ENCODE data around the gene GDF11.

Gene GDF11

DNA sequence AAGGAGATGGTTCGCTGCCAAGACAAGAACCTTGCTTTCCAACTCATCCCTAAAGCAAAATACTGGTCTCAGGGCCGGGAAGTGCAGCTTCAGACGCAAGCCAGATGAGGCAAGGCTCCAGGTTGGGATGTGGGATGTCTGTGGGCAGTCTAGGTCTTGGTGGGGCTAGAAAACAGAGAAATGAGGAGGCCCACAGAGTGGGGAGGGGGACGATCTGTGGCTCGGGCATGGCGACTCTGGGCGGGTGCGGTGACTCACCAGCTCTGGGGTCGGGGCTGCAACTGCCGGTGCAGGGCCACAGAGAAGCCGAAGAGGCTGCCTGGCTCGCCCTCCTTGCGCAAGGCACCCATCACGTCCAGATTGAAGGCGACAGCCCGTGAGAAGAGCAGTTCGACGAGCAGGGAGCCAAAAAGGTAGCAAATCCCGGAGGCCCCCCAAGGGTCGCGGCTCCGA lies 35.7 kb upstream of the GDF11 start:
- DNase-seq (ENCODE audit: low spot score), result peak; percentile 66

- peak; percentile 98 for DNase-seq (ENCODE audit: low spot score)
Observed at GRCh38 chr12:55707841-55708694, 34.9 kb upstream of the GDF11 start, which contains the start of gene ITGA7. TSS of gene ITGA7 (minus strand) at chr12:55707904. CDS start at chr12:55707682, 222 bp downstream.

- no peak for DNase-seq (ENCODE audit: low spot score)
Observed at GRCh38 chr12:55708695-55709233, 34.2 kb upstream of the GDF11 start.

DNA sequence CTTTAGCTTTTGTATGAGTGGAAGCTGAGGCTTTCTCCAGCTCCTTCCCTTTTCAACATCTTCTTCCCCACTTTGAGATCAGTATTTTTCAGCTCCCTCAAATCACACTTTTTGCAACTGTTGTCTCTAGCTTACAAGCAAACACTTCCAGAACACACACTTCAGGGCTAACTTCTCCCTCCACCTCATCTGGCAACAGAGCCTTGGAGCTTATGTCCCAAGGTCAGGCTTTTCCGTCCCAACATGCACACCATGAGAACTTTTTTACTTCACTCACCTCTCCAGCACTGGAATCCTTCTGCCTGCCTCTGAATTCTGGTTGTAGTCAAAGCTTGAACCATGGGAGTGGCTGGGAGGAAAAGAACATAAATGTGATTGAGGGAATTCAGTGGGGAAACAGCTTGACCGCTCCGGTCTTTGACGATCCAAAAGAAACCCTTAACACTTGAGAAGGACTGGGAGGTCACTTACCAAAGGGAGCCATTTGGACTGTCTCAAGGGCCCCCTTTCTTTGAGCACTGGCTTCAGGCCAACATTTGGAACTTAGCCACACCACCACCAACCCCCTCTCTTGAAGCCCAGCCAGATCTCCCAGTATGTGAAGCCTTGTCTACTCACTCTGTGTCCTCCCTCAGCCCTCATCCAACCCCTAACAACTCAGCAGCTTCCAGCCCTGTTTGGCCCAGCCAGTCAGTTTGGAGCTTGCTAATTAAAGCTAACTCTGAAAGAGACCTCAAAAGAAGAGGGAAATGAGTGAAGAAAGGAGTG lies 31.0 kb upstream of the GDF11 start:
- DNase-seq (ENCODE audit: low spot score), result no peak

DNA sequence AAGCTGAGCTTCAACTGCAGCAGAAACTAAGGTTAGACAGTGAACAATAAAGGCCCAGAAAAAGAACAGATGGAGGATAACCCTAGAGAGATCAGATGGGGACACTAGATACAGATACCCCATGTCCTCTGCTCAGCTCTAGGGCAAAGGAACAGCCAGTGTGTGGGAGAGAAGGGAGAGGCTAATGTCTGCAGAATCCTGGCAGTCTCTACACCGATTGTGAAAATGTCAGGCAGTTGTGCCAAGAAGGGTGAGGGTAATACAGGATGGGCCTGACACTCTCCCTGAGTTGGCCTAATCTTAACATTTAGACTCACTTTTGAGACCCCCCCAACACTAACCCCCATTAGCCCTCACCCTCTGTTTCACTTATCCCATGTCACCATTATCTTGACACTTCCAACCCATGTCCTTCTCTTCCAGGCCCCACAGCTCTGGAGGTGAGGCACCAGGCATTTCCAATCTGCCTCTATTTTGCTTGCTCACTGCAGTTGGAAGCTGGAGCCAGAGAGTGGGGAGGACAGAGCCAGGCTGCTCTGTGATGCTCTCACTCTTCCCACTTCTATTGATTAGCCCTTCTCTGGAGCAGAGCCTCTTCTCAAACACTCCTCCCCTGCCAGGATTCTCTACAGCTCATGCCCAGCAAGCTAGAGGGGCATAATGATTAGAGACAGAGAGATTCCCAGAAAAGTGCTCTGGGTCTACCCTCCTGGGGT lies 30.1 kb upstream of the GDF11 start:
- DNase-seq (ENCODE audit: low spot score), result no peak

DNA sequence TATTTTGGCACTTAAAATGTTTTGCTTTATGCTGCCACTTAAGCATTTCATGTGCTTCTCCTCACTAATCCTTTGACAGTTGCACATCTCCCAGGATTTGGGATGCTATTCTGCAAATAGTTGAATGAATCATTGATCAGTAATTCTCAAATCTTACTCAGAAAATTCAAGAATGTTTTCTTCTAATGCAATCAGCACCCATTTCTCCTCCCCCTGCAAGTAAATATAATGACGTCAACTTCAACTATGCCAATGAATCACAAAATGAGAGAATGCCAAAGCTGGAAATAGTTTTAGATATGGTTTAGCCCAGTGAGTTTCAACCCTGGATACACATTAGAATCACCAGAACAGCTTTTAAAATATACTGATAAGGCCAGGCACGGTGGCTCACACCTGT lies 29.2 kb upstream of the GDF11 start:
- DNase-seq (ENCODE audit: low spot score), result no peak

GRCh38 chr12:55715169-55715764 lies 27.7 kb upstream of the GDF11 start:
- DNase-seq (ENCODE audit: low spot score), result no peak

DNA sequence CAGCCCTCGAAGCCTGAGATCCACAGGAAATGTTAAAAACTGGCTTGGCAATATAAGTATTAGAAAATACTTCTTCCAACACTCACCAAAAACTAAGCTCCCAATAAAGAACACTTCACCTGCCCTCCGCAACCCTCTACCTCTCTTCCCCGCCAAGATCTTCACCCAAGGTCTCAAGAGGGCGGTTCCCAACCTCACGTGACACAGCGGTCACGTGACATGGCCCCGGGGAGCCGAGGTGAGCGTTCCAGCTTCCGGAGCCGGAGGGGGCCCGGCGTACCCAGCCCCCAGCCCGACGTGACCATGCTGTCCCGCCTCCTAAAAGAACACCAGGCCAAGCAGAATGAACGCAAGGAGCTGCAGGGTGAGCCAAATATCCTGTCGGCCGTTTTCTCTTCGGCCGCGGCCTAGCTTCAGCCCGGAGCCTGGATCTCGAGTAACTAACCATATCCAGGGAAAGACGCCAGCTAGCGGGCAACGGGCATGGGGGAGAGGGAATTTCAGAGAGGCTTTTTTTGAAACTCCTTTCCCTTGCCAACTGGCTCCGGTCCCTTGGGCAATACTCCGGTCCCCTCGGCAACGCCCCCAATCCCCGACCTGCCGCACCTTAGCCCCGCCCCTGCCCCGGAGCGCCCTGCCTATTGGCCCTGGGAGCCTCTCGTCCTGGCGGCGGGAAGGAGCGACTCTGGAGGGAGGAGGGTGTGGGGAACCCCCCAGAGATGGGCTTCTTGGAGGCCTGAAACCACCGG lies 26.9 kb upstream of the GDF11 start, which contains the start of gene BLOC1S1:
TSS of gene BLOC1S1 (plus strand) at position 214 of the 749 bp plus-strand sequence. CDS start at position 220, 6 bp downstream.
- DNase-seq (ENCODE audit: low spot score), result peak; percentile 96

DNA sequence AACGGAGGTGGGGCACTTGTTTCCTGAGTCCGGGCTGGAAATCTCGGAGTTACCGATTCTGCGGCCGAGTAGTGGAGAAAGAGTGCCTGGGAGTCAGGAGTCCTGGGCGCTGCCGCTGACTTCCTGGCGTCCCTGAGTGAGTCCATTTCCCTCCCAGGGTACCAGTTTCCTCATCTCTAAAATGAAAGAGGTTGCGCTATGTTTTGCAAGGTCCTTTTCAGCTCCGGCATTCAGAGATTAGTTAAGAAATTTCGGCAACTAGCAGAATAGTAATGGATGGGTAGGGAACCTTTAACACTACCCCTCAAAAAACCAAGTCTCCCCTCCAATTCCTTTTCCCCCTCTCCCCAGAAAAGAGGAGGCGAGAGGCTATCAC lies 26.4 kb upstream of the GDF11 start:
- DNase-seq (ENCODE audit: low spot score), result no peak

GRCh38 chr12:55717011-55718007 lies 25.6 kb upstream of the GDF11 start:
- no peak for DNase-seq (ENCODE audit: low spot score)

- DNase-seq (ENCODE audit: low spot score), result peak; percentile 69
Observed at GRCh38 chr12:55718015-55718414, 24.9 kb upstream of the GDF11 start.

GRCh38 chr12:55718624-55719275 lies 24.2 kb upstream of the GDF11 start:
- DNase-seq (ENCODE audit: low spot score), result no peak

GRCh38 chr12:55719371-55719770 lies 23.6 kb upstream of the GDF11 start:
- no peak for DNase-seq (ENCODE audit: low spot score)

GRCh38 chr12:55720071-55720564 lies 22.8 kb upstream of the GDF11 start, which contains the start of gene RDH5:
TSS of gene RDH5 (plus strand) at chr12:55720393. CDS start at chr12:55721185, 792 bp downstream.
- DNase-seq (ENCODE audit: low spot score), result no peak

DNA sequence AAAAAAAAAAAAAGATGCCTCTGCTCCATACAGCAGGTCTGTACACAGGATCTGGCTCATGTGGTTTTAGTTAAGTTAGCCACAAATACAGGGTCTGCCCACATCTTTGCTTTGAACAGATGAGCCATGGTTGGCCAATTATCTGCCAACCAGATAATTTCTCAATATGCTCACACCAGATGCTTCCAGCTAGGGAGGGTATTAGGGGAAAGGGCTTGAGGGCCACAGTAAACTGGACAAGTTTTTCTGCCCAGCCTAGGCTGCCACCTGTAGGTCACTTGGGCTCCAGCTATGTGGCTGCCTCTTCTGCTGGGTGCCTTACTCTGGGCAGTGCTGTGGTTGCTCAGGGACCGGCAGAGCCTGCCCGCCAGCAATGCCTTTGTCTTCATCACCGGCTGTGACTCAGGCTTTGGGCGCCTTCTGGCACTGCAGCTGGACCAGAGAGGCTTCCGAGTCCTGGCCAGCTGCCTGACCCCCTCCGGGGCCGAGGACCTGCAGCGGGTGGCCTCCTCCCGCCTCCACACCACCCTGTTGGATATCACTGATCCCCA lies 22.0 kb upstream of the GDF11 start:
- peak; percentile 61 for DNase-seq (ENCODE audit: low spot score)

DNA sequence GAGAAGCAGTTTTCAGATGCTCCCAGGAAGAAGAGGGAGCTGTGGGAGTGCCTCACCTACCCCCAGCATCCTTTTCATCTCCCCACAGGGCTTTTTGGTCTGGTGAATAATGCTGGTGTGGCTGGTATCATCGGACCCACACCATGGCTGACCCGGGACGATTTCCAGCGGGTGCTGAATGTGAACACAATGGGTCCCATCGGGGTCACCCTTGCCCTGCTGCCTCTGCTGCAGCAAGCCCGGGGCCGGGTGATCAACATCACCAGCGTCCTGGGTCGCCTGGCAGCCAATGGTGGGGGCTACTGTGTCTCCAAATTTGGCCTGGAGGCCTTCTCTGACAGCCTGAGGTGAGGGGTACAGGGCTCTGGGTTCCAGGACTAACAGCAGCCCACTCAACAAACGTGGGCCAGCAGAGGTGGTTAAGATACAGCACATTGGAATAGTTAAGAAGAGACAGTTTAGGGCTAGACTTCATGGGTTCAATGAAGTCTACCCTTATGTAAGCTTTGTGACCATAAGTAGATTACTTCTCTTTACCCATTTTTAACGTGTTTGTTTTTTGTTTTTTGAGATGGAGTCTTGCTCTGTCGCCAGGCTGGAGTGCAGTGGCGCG lies 21.2 kb upstream of the GDF11 start:
- DNase-seq (ENCODE audit: low spot score), result no peak

- no peak for DNase-seq (ENCODE audit: low spot score)
Observed at GRCh38 chr12:55722948-55723347, 20.0 kb upstream of the GDF11 start.

Measured in iPS-NIHi11 (cell line).